Testis (tissue), 2 donors: Measurements from ENCODE around the gene KRT72.

ENCODE experiments used
- POLR2A ChIP-seq: fragments of 450-650 bp; IDR thresholded peaks from one replicate; pipeline ENCODE4 v1.6.1; 2017; ENCODE audit warnings: antibody characterized with exemption, mild to moderate bottlenecking, moderate library complexity
- TF ChIP-seq, protein P1 (sequence below), 3 experiments: fragments of 450-650 bp in 2 of 3; fragments of 200-600 bp in 1 of 3; sonication (generic) in 1 of 3; IDR thresholded peaks; one replicate each; pipeline ENCODE4 v1.5.1; 2016 to 2019; ENCODE audit warnings: antibody characterized with exemption in 3 of 3, mild to moderate bottlenecking in 2 of 3, moderate library complexity in 1 of 3

- TF ChIP-seq, protein P1, sequence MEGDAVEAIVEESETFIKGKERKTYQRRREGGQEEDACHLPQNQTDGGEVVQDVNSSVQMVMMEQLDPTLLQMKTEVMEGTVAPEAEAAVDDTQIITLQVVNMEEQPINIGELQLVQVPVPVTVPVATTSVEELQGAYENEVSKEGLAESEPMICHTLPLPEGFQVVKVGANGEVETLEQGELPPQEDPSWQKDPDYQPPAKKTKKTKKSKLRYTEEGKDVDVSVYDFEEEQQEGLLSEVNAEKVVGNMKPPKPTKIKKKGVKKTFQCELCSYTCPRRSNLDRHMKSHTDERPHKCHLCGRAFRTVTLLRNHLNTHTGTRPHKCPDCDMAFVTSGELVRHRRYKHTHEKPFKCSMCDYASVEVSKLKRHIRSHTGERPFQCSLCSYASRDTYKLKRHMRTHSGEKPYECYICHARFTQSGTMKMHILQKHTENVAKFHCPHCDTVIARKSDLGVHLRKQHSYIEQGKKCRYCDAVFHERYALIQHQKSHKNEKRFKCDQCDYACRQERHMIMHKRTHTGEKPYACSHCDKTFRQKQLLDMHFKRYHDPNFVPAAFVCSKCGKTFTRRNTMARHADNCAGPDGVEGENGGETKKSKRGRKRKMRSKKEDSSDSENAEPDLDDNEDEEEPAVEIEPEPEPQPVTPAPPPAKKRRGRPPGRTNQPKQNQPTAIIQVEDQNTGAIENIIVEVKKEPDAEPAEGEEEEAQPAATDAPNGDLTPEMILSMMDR (IDR thresholded peaks at IDR 0.05): no peak
- TF ChIP-seq POLR2A: no peak
Observed at GRCh38 chr12:52557476-52557875, 43.8 kb downstream of the KRT72 start.
